Left cardiac atrium (tissue), 2 donors: ENCODE measurements around the gene ZNF770. TPM values are rescaled to one million over a fixed set of nuclear protein-coding genes. Genes with fewer than 3 reads are reported as not detected.

Experiments used
- total RNA-seq, 2 donors: library from RNA; stranded (reverse); fragmentation: NEBNext Ultra II Directional; extraction: Animal tissue kit (Norgen Biotek cat#: 25700); gene quantifications; one replicate each; pipeline ENCODE4 v1.2.1, GENCODE V29; 2021
- donor health status: DM: no; HTN: yes; CAD: no; lungs with severe emphysema.
- donor health status: DM: yes; HTN: yes; CAD: no.

The ZNF770 gene
- total RNA-seq, 2 donors from 2014 or later: 33.7 to 35.8 TPM

Other genes starting within 250 kb of the ZNF770 start
- 10 to 100 TPM in 1 of 2 donors, 1 to 10 TPM in 1; 4.9 to 19.2 TPM for gene GJD2, start 233.3 kb downstream of the ZNF770 start, total RNA-seq
- over 10,000 TPM; 12,863 to 14,182 TPM for gene ACTC1, start 192.7 kb downstream of the ZNF770 start, total RNA-seq
- gene AQR, start 18.5 kb downstream of the ZNF770 start, total RNA-seq: 10 to 100 TPM; 12.9 to 14.3 TPM
- not detected for gene NANOGP8, start 97.0 kb upstream of the ZNF770 start, total RNA-seq